A549 (cell line): Measurements from ENCODE around the gene ADARB2. TPM values are rescaled to one million over a fixed set of nuclear protein-coding genes. Genes with fewer than 3 reads are reported as not detected.

Experiments
- ATAC-seq, 2 experiments: fragments of 200-7000 bp in 1 of 2; fragments of >200 bp in 1 of 2; cut with Nextera tagmentation in 1 of 2; cut with Tn5 transposase in 1 of 2; 3 replicates each; pipeline versions ENCODE4 v1.8.0 to v1.9.1; 2018 to 2020; ENCODE audit warnings: mild to moderate bottlenecking in 1 of 2, moderate library complexity in 1 of 2
- CTCF ChIA-PET: fragments of 300-600 bp; sonication (Branson Sonifier 250); formaldehyde crosslinking; extraction: SDS; loops from one replicate; lab custom pipeline; 2021; ENCODE audit warnings: antibody characterized with exemption, inconsistent platforms; lab: Yijun Ruan, JAX
- POLR2A ChIA-PET: fragments of 350-600 bp; formaldehyde crosslinking; extraction: SDS; loops from one replicate; lab custom pipeline; 2021; ENCODE audit warnings: antibody characterized with exemption, inconsistent platforms; lab: Yijun Ruan, JAX
- DNase-seq, 2 experiments: peaks; one replicate each; pipeline versions ENCODE4 v3.0.0 to v3.0.0-alpha.2; 2011 to 2016; ENCODE audit warnings: low read depth in 1 of 2, low spot score in 1 of 2
- FAIRE-seq: peaks from 2 replicates; lab custom pipeline; 2011; peaks lifted over from hg19 to GRCh38; lab: Jason Lieb, UNC
- H3K27ac ChIP-seq, 2 experiments: fragments of >200 bp; sonication (Bioruptor Twin); formaldehyde crosslinking; 3 replicates each; pipeline ENCODE4 v1.5.1; 2016 to 2017
- H3K4me1 ChIP-seq: fragments of >200 bp; sonication (Bioruptor Twin); formaldehyde crosslinking; 3 replicates; pipeline ENCODE4 v1.6.1; 2016
- H3K4me2 ChIP-seq: fragments of >200 bp; sonication (Bioruptor Twin); formaldehyde crosslinking; 3 replicates; pipeline ENCODE4 v1.6.1; 2016
- H3K4me3 ChIP-seq: fragments of >200 bp; sonication (Bioruptor Twin); formaldehyde crosslinking; 3 replicates; pipeline ENCODE4 v1.5.1; 2016
- H3K9me3 ChIP-seq: fragments of >200 bp; sonication (Bioruptor Twin); formaldehyde crosslinking; 3 replicates; pipeline ENCODE4 v1.6.1; 2016
- CEBPB ChIP-seq, 2 experiments: fragments of >200 bp in 1 of 2; sonication (Bioruptor Twin) in 1 of 2; formaldehyde crosslinking in 1 of 2; IDR thresholded peaks; 2 replicates each; pipeline ENCODE4 v1.6.1; 2012 to 2016
- CHD2 ChIP-seq: fragments of 150-350 bp; IDR thresholded peaks from 2 replicates; pipeline ENCODE4 v1.6.1; 2014; ENCODE audit warnings: low read length; ENCODE audit not compliant: partially characterized antibody
- CHD4 ChIP-seq: fragments of 200-600 bp; sonication (generic); IDR thresholded peaks from 2 replicates; pipeline ENCODE4 v1.6.1; 2016; ENCODE audit warnings: antibody characterized with exemption, mild to moderate bottlenecking, borderline replicate concordance
- EHF ChIP-seq: fragments of 250-450 bp; sonication (Bioruptor Pico); IDR thresholded peaks from 2 replicates; pipeline ENCODE4 v1.5.0; 2020; ENCODE audit warnings: mild to moderate bottlenecking
- EP300 ChIP-seq, 2 experiments: fragments of >200 bp; sonication (Bioruptor Twin); formaldehyde crosslinking; IDR thresholded peaks; 2 replicates in 1 of 2; 3 replicates in 1 of 2; pipeline ENCODE4 v1.6.1; 2016 to 2017
- FOSB ChIP-seq: fragments of 250-450 bp; sonication (Bioruptor Pico); IDR thresholded peaks from 2 replicates; pipeline ENCODE4 v1.5.0; 2020; ENCODE audit warnings: mild to moderate bottlenecking, moderate library complexity
- HDAC2 ChIP-seq: fragments of 200-600 bp; sonication (generic); IDR thresholded peaks from 2 replicates; pipeline ENCODE4 v1.6.1; 2016
- HEYL ChIP-seq: fragments of 250-450 bp; sonication (Bioruptor Pico); IDR thresholded peaks from 2 replicates; pipeline ENCODE4 v1.8.0; 2021; ENCODE audit warnings: mild to moderate bottlenecking, moderate library complexity
- HOXA7 ChIP-seq: fragments of 250-450 bp; sonication (Bioruptor Pico); IDR thresholded peaks from 2 replicates; pipeline ENCODE4 v1.5.0; 2020; ENCODE audit warnings: mild to moderate bottlenecking, moderate library complexity
- HOXB5 ChIP-seq: fragments of 250-450 bp; sonication (Bioruptor Pico); IDR thresholded peaks from 2 replicates; pipeline ENCODE4 v1.5.0; 2020; ENCODE audit warnings: mild to moderate bottlenecking, moderate library complexity
- JUN ChIP-seq, 2 experiments: fragments of >200 bp; sonication (Bioruptor Twin); formaldehyde crosslinking; IDR thresholded peaks; 2 replicates in 1 of 2; 3 replicates in 1 of 2; pipeline ENCODE4 v1.6.1; 2016 to 2017
- KDM5A ChIP-seq: fragments of 200-600 bp; sonication (generic); IDR thresholded peaks from 2 replicates; pipeline ENCODE4 v1.6.1; 2016; ENCODE audit warnings: antibody characterized with exemption, mild to moderate bottlenecking
- MAZ ChIP-seq: fragments of 150-350 bp; IDR thresholded peaks from 2 replicates; pipeline ENCODE4 v1.6.1; 2014; ENCODE audit warnings: antibody characterized with exemption, low read depth, low read length, borderline replicate concordance
- NFE2L2 ChIP-seq: fragments of 150-350 bp; conservative IDR thresholded peaks from 2 replicates; pipeline ENCODE4 v1.6.1; 2014; ENCODE audit warnings: low read length
- NR3C1 ChIP-seq: fragments of >200 bp; sonication (Bioruptor Twin); formaldehyde crosslinking; IDR thresholded peaks from 3 replicates; pipeline ENCODE4 v1.6.1; 2017
- PBX3 ChIP-seq: IDR thresholded peaks from 2 replicates; pipeline ENCODE4 v1.6.1; 2012
- PHF8 ChIP-seq: fragments of 200-600 bp; sonication (generic); IDR thresholded peaks from 2 replicates; pipeline ENCODE4 v1.6.1; 2016; ENCODE audit warnings: low read depth, mild to moderate bottlenecking, antibody characterized with exemption, moderate library complexity, borderline replicate concordance
- POLR2AphosphoS2 ChIP-seq: conservative IDR thresholded peaks from 2 replicates; pipeline ENCODE4 v1.6.1; 2012; ENCODE audit warnings: low read length, improper control_type of control experiment, inconsistent platforms
- RAD21 ChIP-seq, 2 experiments: fragments of >200 bp in 1 of 2; sonication (Bioruptor Twin) in 1 of 2; formaldehyde crosslinking in 1 of 2; IDR thresholded peaks in 1 of 2; conservative IDR thresholded peaks in 1 of 2; 2 replicates in 1 of 2; 3 replicates in 1 of 2; pipeline ENCODE4 v1.6.1; 2012 to 2018; ENCODE audit warnings: inconsistent platforms in 1 of 2
- RARB ChIP-seq: fragments of 250-450 bp; sonication (Bioruptor Pico); IDR thresholded peaks from 2 replicates; pipeline ENCODE4 v1.8.0; 2021; ENCODE audit warnings: mild to moderate bottlenecking, moderate library complexity
- RCOR1 ChIP-seq: fragments of 150-350 bp; IDR thresholded peaks from 2 replicates; pipeline ENCODE4 v1.6.1; 2014; ENCODE audit warnings: antibody characterized with exemption, low read length, low read depth
- RNF2 ChIP-seq: fragments of 200-600 bp; sonication (generic); IDR thresholded peaks from 2 replicates; pipeline ENCODE4 v1.6.1; 2016; ENCODE audit warnings: low read depth, mild to moderate bottlenecking, antibody characterized with exemption, moderate library complexity, borderline replicate concordance
- SMC3 ChIP-seq: fragments of >200 bp; sonication (Bioruptor Twin); formaldehyde crosslinking; IDR thresholded peaks from 3 replicates; pipeline ENCODE4 v1.6.1; 2018; ENCODE audit warnings: inconsistent platforms
- SREBF2 ChIP-seq: fragments of 450-650 bp; IDR thresholded peaks from 2 replicates; pipeline ENCODE4 v1.6.1; 2014; ENCODE audit warnings: mild to moderate bottlenecking, moderate library complexity
- TP53 ChIP-seq: fragments of 250-450 bp; sonication (Bioruptor Pico); IDR thresholded peaks from 2 replicates; pipeline ENCODE4 v1.5.0; 2021; ENCODE audit warnings: mild to moderate bottlenecking, moderate library complexity
- ZC3H11A ChIP-seq: fragments of 450-650 bp; IDR thresholded peaks from 2 replicates; pipeline ENCODE4 v1.6.1; 2014; ENCODE audit warnings: antibody characterized with exemption, mild to moderate bottlenecking
- ZFP36 ChIP-seq: fragments of 450-650 bp; IDR thresholded peaks from 2 replicates; pipeline ENCODE4 v1.6.1; 2014; ENCODE audit warnings: borderline replicate concordance; ENCODE audit not compliant: partially characterized antibody
- ZNF302 ChIP-seq: fragments of 250-450 bp; sonication (Bioruptor Pico); IDR thresholded peaks from 2 replicates; pipeline ENCODE4 v1.9.0; 2021; ENCODE audit warnings: inconsistent platforms, mild to moderate bottlenecking, moderate library complexity
- ZSCAN20 ChIP-seq: fragments of 250-450 bp; sonication (Bioruptor Pico); IDR thresholded peaks from 2 replicates; pipeline ENCODE4 v1.8.0; 2022; ENCODE audit warnings: mild to moderate bottlenecking, moderate library complexity
- WGBS: methylation state at CpG from one replicate; pipeline ENCODE4 v1.1.6; 2017; ENCODE audit errors: missing lambda C conversion rate; 5-methylcytosine and 5-hydroxymethylcytosine counted together
- polyA plus RNA-seq, 4 experiments: library from polyadenylated mRNA; depleted of rRNA in 3 of 4; stranded (reverse); fragments of >200 nt; fragmentation: RNase III in 1 of 4; extraction: RNeasy Plus Mini Kit Qiagen cat#74134 plus additional on column Dnase treatment in 1 of 4; gene quantifications; 2 replicates in 3 of 4; 3 replicates in 1 of 4; pipeline ENCODE4 v1.2.3, GENCODE V29; 2011 to 2017
- TF ChIP-seq, protein P1 (sequence below): fragments of >200 bp; sonication (Bioruptor Twin); formaldehyde crosslinking; IDR thresholded peaks from 3 replicates; pipeline ENCODE4 v1.5.1; 2016
- TF ChIP-seq, protein P2 (sequence below): IDR thresholded peaks from 2 replicates; pipeline ENCODE4 v1.6.1; 2012

Gene ADARB2
- polyA plus RNA-seq, 2 of the 4 experiments (the other 2 are of a cell fraction): not detected

DNA sequence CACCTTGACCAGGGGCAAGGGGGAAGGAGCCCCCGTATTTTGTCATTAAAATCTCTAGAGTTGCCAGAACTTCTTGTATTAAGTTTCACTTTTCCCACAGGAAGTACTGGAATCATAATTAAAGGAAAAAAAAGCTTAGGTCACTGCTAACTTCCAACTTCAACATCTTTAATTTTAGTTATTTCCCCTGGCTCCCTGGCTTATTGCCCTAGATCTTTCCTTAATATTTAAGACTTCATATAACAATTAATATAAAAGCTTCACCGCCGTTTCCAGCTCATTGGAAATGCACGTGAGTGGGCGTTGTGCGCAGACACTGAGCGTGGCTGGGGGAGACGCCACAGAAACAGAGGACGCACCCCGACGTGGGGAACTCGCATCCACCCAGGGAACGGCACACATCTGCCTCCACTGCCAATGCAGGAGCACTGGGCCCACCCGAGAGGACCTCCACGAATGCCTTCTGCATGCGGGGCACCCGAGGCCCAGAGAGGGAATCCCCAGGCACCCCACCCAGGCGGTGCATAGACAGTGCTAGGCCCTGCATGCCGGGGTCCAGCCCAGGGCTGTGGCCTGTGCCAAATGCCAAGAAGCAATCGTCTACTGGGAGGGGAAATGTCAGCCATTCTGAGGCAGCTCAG lies 72.2 kb downstream of the ADARB2 start:
- H3K4me3 ChIP-seq: no peak overlapping the region
- no peaks in the 10 kb centered on the region for H3K4me1 ChIP-seq
- FAIRE-seq: no peak
- H3K4me2 ChIP-seq: no peak overlapping the region
- DNase-seq: no peak
- TF ChIP-seq RCOR1: no peak
- TF ChIP-seq SMC3: no peak
- TF ChIP-seq EHF (CRISPR knock-in tag): no peak
- TF ChIP-seq, protein P1, sequence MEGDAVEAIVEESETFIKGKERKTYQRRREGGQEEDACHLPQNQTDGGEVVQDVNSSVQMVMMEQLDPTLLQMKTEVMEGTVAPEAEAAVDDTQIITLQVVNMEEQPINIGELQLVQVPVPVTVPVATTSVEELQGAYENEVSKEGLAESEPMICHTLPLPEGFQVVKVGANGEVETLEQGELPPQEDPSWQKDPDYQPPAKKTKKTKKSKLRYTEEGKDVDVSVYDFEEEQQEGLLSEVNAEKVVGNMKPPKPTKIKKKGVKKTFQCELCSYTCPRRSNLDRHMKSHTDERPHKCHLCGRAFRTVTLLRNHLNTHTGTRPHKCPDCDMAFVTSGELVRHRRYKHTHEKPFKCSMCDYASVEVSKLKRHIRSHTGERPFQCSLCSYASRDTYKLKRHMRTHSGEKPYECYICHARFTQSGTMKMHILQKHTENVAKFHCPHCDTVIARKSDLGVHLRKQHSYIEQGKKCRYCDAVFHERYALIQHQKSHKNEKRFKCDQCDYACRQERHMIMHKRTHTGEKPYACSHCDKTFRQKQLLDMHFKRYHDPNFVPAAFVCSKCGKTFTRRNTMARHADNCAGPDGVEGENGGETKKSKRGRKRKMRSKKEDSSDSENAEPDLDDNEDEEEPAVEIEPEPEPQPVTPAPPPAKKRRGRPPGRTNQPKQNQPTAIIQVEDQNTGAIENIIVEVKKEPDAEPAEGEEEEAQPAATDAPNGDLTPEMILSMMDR: no peak
- no peak for ATAC-seq
- 67% methylated on average over 13 of the region's 20 CpGs for WGBS
- ChIA-PET POLR2A (no interaction called here), CTCF (no interaction called here)
- no peak overlapping the region for H3K27ac ChIP-seq
- H3K9me3 ChIP-seq: no peaks in the 10 kb centered on the region

DNA sequence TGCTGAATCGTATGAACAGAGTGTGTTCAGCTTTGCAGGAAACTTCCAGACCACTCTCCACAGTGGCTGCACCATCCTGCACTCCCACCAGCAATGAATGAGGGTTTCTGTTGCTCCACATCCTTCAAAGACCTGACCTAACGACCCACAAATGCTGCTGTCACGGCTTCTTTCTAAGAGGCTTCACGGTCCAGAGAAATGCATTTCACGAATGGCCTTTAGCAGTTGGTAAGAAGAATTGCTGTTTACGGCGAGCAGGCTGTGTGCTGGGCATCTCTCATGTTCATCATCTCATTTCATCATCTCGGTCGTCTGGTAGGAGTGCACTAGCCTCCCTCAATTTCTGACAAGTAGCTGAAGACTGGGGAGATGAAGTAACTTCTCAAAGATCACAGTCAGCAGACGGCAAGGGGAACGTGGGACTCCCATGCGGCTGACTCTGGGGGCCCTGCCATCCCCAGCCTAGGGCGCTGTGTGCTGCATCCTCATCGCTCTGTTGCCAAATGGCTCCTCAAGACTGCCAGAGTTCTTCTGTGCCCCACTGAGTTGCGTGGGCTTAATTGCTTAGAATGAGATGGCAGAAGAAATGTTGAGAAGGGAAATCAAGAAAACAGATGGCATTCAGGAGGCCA lies 72.9 kb downstream of the ADARB2 start:
- TF ChIP-seq HOXB5 (CRISPR knock-in tag): no peak
- no peak for TF ChIP-seq POLR2AphosphoS2
- no peak for TF ChIP-seq KDM5A
- TF ChIP-seq RARB (CRISPR knock-in tag): no peak
- TF ChIP-seq FOSB (CRISPR knock-in tag): no peak
- no peak for TF ChIP-seq ZC3H11A
- no peak for TF ChIP-seq ZSCAN20 (CRISPR knock-in tag)
- TF ChIP-seq PBX3: no peak
- no peak for TF ChIP-seq CEBPB (IDR thresholded peaks at IDR 0.05)
- TF ChIP-seq EP300 (IDR thresholded peaks at IDR 0.05): no peak
- TF ChIP-seq CHD2: no peak
- no peak for TF ChIP-seq TP53
- no peak for TF ChIP-seq SREBF2
- TF ChIP-seq PHF8: no peak
- H3K27ac ChIP-seq: no peak overlapping the region
- H3K4me3 ChIP-seq: no peak overlapping the region
- FAIRE-seq (no peak), DNase-seq (no peak), ATAC-seq (no peak)
- CTCF ChIA-PET: no interaction called here
- POLR2A ChIA-PET: no interaction called here
- no peak overlapping the region for H3K4me2 ChIP-seq
- WGBS: 35% methylated on average over 15 of the region's 15 CpGs
- no peaks in the 10 kb centered on the region for H3K9me3 ChIP-seq
- H3K4me1 ChIP-seq: no peaks in the 10 kb centered on the region

- ChIA-PET POLR2A (no interaction called here), CTCF (no interaction called here)
- TF ChIP-seq KDM5A (no peak), EHF (CRISPR knock-in tag) (no peak), HOXB5 (CRISPR knock-in tag) (no peak), CEBPB (IDR thresholded peaks at IDR 0.05) (no peak), RAD21 (conservative IDR thresholded peaks at IDR 0.05 in 1 of 2, IDR thresholded peaks at IDR 0.05 in 1 of 2) (no peak), HEYL (CRISPR knock-in tag) (no peak), ZFP36 (no peak), HDAC2 (no peak), NFE2L2 (no peak), ZNF302 (CRISPR knock-in tag) (no peak), NR3C1 (no peak), ZSCAN20 (CRISPR knock-in tag) (no peak), HOXA7 (CRISPR knock-in tag) (no peak), RARB (CRISPR knock-in tag) (no peak), RNF2 (no peak), CHD4 (no peak), JUN (IDR thresholded peaks at IDR 0.05) (no peak), MAZ (no peak), SREBF2 (no peak)
- TF ChIP-seq, protein P2, sequence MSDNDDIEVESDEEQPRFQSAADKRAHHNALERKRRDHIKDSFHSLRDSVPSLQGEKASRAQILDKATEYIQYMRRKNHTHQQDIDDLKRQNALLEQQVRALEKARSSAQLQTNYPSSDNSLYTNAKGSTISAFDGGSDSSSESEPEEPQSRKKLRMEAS: no peak
- Histone ChIP-seq H3K4me1 (no peaks in the 10 kb centered on the region), H3K4me3 (no peak overlapping the region), H3K4me2 (no peak overlapping the region), H3K27ac (no peak overlapping the region), H3K9me3 (no peaks in the 10 kb centered on the region)
- WGBS: 80% methylated on average over 17 of the region's 17 CpGs
- ATAC-seq (no peak), DNase-seq (no peak), FAIRE-seq (no peak)
These were observed 74.1 kb downstream of the ADARB2 start for GRCh38 chr10:1663226-1663625.
